Mucosa of stomach (tissue), 1 donor: ENCODE data around the gene FDXR.

ENCODE experiments used
- H3K27me3 ChIP-seq: one replicate; pipeline ENCODE4 v1.7.0; 2013; ENCODE audit warnings: mild to moderate bottlenecking, low read length; ENCODE audit not compliant: control insufficient read depth, insufficient read depth
- H3K36me3 ChIP-seq: one replicate; pipeline ENCODE4 v1.7.0; 2013; ENCODE audit warnings: low read length; ENCODE audit not compliant: control insufficient read depth, insufficient read depth
- H3K4me1 ChIP-seq: one replicate; pipeline ENCODE4 v1.7.0; 2013; ENCODE audit warnings: mild to moderate bottlenecking, low read length; ENCODE audit not compliant: control insufficient read depth, insufficient read depth
- H3K4me3 ChIP-seq: one replicate; pipeline ENCODE4 v1.7.0; 2013; ENCODE audit warnings: low read length
- H3K9ac ChIP-seq: one replicate; pipeline ENCODE4 v1.7.0; 2013; ENCODE audit warnings: mild to moderate bottlenecking, low read length, moderate library complexity
- H3K9me3 ChIP-seq: one replicate; pipeline ENCODE4 v1.7.0; 2013; ENCODE audit warnings: mild to moderate bottlenecking, low read length, moderate library complexity; ENCODE audit not compliant: control insufficient read depth
- donor health status: Pancreatic carcinoma.

Gene FDXR

DNA sequence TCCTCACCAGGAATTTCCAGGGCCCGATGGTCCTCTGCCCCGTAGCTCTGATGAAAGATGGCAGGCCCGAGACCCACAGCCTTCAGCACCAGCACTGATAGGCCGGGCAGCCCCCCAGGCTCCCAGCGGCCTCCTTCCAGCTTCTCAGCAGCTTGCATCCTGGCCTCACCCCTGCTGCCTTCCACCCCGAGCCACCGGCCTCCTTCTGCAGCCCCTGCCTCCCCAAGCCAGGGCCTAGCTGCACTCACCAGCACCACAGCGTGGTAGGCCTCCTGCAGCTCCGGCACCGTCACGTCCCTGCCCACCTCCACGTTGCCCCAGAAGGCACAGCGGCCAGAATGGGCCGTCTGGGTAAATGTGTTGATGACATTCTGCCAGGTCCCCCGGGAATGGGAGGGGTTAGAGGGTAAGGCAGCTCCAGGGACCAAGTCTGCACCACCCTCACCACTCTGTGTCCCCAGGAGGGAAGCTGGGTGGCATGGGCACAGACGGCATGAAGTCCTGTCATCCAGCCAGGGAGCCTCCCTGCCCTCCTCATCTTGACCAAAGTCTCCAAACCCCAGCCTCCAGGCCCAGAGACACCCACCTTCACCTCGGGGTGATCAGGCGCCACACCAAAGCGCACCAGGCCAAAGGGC lies 6.5 kb downstream of the FDXR start:
- no peak overlapping the region for H3K4me3 ChIP-seq
- no peaks in the 10 kb centered on the region for H3K36me3 ChIP-seq
- H3K9ac ChIP-seq, result no peak overlapping the region
- H3K9me3 ChIP-seq, result no peaks in the 10 kb centered on the region
- peaks cover 14% of the 10 kb centered on the region for H3K27me3 ChIP-seq
- peaks cover 10% of the 10 kb centered on the region for H3K4me1 ChIP-seq

DNA sequence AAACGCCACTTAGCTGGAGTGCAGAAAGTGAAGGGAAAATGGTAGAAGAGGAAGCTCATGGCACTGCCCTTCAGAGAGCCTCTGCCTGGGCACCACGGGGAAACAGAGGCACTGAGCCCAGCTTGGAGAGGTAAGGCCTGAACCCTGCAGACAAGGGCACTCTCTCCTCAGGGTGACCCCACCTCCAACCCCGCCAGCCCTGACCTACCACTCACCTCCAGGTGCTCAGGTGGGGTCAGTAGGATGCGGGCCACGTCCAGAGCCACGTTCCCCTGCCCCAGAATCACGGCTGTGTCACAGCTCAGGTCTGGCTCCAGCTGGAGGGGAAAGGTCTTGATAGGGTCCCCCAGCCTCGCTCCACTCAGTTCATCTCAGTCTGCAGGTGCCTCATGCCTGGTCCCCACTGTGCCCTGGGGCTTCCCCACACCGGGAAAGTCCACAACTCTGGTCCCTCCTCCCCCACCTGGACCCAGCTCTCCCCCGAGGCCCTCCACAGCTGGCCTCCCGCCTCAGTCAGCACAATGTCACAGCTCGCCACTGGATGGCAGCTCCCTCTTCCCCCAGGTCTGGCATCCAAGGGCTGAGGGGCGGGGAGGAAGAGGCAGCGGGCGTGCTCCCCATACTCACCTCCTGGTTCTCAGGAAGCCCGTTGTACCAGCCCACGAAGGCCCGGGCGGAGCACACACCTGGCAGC lies 7.1 kb downstream of the FDXR start:
- Histone ChIP-seq H3K9ac (no peak overlapping the region), H3K4me3 (no peak overlapping the region), H3K4me1 (peaks cover 12% of the 10 kb centered on the region), H3K9me3 (no peaks in the 10 kb centered on the region), H3K36me3 (no peaks in the 10 kb centered on the region), H3K27me3 (peaks cover 20% of the 10 kb centered on the region)

DNA sequence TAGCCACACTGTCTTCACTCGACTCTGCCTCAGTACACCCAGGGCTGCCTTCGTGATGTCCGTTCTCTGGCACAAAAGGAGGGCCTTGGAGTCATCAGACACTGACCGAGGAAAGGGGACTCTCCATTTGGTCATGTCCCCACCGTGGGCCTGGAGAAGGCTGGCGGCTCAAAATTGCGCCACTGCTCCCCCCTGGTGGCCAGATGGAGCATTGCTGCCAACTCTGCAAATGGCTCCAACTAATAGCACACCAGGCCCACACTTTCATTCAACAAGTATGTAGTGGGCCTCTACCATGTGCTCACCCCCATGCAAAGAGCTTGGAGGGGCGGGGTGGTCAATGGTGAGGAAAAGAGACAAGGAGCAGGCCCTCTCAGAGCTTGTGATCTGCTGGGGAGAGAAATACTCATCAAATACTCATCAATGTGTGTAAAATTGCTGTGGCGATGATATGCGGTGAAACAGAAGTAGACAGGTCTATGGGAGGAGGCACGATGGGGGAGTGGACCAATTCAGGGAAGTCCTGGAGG lies 7.9 kb downstream of the FDXR start:
- Histone ChIP-seq H3K9me3 (no peaks in the 10 kb centered on the region), H3K4me3 (no peak overlapping the region), H3K36me3 (no peaks in the 10 kb centered on the region), H3K27me3 (peaks cover 27% of the 10 kb centered on the region), H3K9ac (no peak overlapping the region), H3K4me1 (peaks cover 19% of the 10 kb centered on the region)

DNA sequence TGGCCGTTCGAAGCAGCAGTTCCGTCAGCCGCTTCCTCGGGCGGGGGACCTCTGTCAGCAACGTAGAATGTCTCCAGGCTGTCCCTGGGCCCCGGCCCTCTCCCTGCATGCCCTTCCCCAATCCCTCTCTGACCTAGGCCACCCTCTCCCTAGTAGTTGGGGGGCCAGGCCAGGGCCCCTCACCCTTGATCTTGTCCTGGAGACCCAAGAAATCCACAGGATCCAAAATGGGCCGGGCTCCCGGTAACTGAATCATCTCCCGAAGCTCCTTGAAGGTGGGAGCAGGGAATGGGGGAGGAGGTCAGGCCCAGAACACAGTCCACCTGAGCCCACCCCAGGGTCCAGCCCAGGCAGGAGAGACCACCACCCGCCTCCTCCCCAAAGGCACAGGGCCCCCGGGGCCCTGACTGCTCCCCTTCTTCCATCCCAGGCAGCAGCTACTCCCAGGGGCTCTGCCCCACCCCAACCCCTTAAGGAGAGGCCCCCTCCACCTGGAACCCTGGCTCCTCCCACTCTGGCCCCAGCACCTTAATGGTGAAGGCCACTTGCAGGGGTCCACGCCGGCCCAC lies 8.4 kb downstream of the FDXR start:
- H3K4me3 ChIP-seq, result no peak overlapping the region
- H3K36me3 ChIP-seq, result no peaks in the 10 kb centered on the region
- H3K4me1 ChIP-seq, result peaks cover 20% of the 10 kb centered on the region
- no peak overlapping the region for H3K9ac ChIP-seq
- H3K9me3 ChIP-seq, result no peaks in the 10 kb centered on the region
- H3K27me3 ChIP-seq, result peaks cover 31% of the 10 kb centered on the region

DNA sequence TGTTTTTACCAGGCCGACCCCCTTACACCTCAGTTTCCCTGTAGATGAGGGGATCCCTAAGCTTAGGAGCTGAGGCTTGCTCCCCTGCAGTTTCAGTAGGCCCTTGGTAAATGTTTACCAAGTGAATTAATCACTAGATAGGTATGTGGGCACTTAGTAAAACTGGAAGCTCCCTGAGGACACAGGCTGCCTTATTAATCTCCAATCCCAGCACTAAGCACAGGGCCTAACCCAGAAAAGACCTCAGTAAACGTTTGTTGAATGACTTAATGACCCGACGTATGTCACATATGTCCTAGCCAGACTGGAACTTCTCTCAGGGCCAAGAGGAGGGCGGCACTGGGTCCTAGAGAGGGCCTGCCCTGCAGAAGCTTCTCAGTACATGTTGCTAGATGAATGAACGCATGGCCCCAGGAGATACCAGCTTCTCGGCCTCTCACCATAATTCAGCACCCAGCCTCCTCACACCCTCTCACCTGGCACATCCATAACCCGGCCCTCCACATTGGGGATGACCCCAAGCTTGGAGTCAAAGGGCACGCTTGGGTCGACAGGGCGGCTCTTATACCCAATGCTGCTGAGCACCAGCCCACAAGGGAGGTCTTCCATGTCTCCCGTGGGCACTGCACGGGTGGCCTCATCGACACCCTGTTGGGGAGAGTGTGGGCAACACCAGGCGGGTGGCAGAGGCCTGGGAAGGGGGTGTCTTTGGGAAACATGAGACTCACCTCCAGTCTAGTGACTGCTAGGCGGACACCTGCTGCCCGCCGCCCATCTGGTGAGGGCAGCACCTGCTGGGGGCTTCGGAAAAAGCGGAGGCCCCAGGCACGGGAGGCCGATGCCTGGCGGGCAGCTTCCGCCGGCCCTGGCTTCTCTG lies 9.1 kb downstream of the FDXR start:
- peaks cover 20% of the 10 kb centered on the region for H3K4me1 ChIP-seq
- H3K36me3 ChIP-seq, result no peaks in the 10 kb centered on the region
- H3K9me3 ChIP-seq, result no peaks in the 10 kb centered on the region
- no peak overlapping the region for H3K9ac ChIP-seq
- peaks cover 38% of the 10 kb centered on the region for H3K27me3 ChIP-seq
- no peak overlapping the region for H3K4me3 ChIP-seq

DNA sequence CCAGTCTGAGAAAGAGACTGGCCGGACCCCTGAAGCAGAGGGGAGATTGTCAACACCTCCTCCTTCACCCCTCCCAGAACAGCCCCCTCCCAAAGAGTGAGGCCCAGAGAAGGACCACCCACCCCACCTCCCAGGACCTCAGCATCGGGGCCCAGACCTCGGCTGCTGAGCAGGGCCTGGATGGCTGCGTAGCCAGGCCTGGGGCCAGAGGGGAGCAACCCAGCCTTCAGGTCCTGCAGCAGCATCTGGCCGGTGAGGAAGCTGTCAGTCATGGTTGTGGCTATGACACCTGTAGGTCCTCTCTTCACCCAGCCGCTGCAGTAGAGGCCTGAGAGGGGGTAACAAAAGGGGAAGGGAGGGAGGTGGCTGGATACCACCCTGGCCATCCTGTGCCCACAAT lies 9.9 kb downstream of the FDXR start:
- H3K4me1 ChIP-seq, result peaks cover 20% of the 10 kb centered on the region
- H3K4me3 ChIP-seq, result no peak overlapping the region
- no peaks in the 10 kb centered on the region for H3K36me3 ChIP-seq
- H3K9ac ChIP-seq, result no peak overlapping the region
- peaks cover 44% of the 10 kb centered on the region for H3K27me3 ChIP-seq
- H3K9me3 ChIP-seq, result no peaks in the 10 kb centered on the region

DNA sequence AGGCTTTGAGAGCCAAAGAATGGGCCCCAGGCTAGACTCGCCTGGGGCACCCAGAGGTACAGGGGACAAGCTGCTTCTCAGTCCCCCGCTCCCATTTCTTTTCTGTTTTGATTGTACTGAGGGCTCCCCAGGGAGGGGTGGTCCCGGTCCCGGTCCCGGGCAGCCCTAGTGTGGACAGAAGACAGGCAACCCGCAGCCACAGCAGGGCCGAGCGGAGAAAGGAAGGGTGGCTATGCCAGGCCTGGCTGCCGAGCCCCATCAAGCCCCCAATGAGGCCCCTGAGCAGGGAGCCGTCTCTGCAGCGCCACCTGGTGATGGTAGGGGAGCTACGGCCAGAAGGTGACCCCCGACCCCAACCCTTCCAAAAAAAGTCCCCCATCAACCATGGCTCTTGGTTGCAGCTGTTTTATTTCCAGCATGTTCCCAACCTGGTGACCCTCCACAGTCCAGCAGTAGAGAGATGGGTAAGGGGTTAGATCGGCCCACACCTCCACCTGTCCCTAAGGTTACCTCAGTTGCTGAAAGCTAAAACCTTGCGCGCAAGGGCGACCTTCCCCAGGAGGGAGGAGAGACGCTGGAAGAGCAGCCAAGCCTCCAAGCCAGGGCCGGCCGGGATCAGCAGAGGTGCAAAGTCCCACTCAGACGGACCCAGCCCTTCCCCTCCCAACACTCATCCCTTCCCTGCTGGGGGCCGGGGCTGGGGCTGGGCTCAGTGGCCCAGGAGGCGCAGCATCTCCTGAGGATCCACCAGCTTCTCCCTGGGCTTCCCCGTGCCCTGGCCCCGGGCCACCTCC lies 10.5 kb downstream of the FDXR start:
- Histone ChIP-seq H3K4me1 (peaks cover 20% of the 10 kb centered on the region), H3K36me3 (no peaks in the 10 kb centered on the region), H3K9me3 (no peaks in the 10 kb centered on the region), H3K27me3 (peaks cover 50% of the 10 kb centered on the region), H3K9ac (no peak overlapping the region), H3K4me3 (no peak overlapping the region)

DNA sequence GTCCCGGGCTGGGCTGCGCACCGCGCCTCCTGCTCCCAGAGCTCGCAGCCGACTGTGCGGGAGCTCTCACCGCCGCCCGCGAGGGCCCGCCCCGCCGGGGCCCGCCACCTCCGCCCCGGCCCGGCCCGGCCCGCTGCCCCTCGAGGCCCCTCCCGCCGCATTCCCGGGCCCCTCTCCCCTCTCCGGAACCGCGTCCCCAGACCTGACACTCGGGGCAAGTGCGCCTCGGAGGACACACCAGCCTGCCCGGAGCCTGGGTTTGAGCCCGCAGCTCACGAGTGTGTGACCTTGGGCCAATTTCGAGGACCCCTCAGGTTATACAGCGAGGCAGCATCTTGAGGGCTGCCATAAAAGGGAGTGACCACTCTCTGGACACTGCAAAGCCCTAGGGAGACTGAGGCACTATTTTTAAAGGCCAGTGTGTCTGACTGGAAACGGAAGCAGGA lies 11.1 kb downstream of the FDXR start:
- Histone ChIP-seq H3K4me1 (peaks cover 20% of the 10 kb centered on the region), H3K4me3 (no peak overlapping the region), H3K27me3 (peaks cover 56% of the 10 kb centered on the region), H3K9me3 (no peaks in the 10 kb centered on the region), H3K36me3 (no peaks in the 10 kb centered on the region), H3K9ac (no peak overlapping the region)

DNA sequence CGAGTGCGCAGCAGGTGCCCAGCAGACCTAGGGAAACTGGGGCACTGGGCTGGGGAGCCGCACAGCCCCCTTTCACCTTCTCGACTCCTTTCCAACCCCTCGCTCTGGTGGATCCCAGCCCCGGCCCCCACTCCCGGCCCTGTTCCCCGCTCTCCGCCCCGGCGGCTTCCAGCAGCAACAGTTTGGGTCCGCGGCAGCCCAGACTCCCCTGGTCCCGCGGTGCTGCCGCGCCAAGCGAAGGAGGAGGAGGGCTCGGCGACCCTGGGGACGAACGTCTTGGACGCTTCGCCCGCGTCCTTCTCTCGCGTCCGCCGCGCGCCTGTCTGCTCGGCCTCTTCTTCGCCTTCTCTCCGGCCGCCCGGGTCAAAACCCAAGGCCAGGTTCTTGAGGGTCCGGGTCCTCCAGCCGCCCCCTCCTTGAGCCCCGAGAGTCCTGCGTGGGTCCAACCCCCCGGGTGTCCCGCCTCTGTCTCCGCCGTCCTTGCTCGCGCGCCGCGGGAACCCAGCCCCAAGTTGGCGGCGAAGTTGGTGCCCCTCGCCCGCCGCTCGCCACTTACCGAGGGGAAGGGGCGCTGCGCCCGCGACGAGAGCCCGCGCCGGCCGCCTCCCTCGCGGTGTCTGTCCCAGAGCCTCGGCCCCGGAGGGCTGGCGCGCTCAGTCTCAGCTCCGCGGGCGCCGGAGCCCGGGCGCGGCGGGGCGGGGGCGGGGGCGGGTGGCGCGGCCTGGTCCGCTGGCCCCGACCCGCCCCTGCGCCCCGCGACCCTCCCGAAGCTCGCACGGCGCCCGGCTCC lies 11.7 kb downstream of the FDXR start:
- Histone ChIP-seq H3K4me1 (peaks cover 20% of the 10 kb centered on the region), H3K36me3 (no peaks in the 10 kb centered on the region), H3K27me3 (peaks cover 59% of the 10 kb centered on the region), H3K9ac (no peak overlapping the region), H3K9me3 (no peaks in the 10 kb centered on the region), H3K4me3 (no peak overlapping the region)

DNA sequence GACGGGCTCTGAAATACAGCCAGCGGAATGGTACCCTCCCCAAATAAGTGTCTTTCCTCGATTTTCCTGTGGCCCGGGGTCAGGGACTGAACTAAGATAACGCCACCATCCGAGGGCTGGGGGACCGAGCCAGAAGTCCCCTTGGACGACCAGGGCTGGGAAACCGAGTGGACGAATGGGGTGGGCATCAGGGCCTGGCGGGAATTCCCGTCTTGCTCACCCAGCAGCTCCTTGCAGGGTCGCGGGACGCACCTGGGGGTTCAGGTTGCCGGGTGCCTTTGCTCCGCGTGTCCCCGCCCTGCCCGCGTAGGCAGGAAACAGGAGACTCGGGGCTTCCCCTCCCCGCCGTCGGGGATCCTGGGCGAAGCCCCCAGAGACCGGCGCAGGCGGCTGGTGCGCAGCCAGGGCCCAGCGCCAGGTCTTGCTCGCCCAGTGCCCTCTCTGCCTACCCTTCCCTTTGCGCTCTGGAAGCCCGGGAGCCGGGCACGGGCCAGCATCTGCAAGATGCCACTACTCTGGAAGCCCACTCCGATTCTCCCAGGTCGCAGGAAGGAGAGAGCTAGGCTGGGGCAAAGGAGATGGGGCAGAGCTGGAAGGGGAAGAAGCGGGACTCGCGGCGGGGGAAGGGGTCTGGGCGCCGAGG lies 12.4 kb downstream of the FDXR start:
- peaks cover 20% of the 10 kb centered on the region for H3K4me1 ChIP-seq
- H3K36me3 ChIP-seq, result no peaks in the 10 kb centered on the region
- H3K4me3 ChIP-seq, result no peak overlapping the region
- peaks cover 67% of the 10 kb centered on the region for H3K27me3 ChIP-seq
- no peak overlapping the region for H3K9ac ChIP-seq
- H3K9me3 ChIP-seq, result no peaks in the 10 kb centered on the region
